ENCODE measurements around the gene CNOT11.
"Not testable (repeated sequence)": the region's sequence is repeated elsewhere in the genome, so short reads cannot be mapped to it uniquely, and the experiment has no call there.

The CNOT11 gene

DNA sequence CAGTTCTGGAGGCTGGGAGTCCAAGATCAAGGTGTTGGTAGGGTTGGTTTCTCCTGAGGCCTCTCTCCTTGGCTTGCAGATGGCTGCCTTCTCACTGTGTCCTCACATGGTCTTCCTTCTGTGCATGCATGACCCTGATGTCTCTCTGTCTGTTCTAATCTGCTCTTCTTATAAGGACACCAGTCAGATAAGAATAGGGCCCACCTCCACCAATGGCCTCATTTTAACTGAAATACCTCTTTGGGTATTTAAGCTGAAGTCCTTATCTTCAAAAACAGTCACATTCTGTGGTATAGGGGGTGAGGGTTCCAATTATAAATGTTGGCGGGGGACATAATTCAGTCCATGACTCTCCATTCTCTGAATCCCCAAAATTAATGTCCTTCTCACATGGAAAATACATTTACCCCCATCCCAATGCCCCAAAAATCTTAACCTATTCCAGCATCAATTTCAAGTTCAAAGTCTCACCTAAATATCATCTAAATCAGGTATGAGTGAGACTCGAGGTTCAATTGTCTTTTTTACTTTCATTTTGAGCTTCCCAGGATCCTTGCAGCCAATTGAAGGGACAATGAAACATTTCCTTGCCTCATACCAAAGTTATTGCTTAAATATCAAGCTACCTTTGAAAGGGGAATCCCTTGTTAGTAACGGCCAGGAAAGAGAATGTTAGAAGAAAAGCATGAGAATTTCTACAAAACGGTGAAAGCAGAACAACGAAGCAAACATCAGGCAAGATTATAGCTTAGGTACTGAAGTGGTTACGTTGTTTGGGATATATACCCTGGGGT, 20.6 kb upstream of the CNOT11 start:
- no peaks in the 10 kb centered on the region for H3K36me3 ChIP-seq (ENCODE audit: low read depth)
- H3K9me3 ChIP-seq (ENCODE audit: severe bottlenecking): no peaks in the 10 kb centered on the region
- ATAC-seq (ENCODE audit: low read depth): no peak; the same call in 2 of the 3 replicates
- TF ChIP-seq, protein P1, sequence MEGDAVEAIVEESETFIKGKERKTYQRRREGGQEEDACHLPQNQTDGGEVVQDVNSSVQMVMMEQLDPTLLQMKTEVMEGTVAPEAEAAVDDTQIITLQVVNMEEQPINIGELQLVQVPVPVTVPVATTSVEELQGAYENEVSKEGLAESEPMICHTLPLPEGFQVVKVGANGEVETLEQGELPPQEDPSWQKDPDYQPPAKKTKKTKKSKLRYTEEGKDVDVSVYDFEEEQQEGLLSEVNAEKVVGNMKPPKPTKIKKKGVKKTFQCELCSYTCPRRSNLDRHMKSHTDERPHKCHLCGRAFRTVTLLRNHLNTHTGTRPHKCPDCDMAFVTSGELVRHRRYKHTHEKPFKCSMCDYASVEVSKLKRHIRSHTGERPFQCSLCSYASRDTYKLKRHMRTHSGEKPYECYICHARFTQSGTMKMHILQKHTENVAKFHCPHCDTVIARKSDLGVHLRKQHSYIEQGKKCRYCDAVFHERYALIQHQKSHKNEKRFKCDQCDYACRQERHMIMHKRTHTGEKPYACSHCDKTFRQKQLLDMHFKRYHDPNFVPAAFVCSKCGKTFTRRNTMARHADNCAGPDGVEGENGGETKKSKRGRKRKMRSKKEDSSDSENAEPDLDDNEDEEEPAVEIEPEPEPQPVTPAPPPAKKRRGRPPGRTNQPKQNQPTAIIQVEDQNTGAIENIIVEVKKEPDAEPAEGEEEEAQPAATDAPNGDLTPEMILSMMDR (IDR thresholded peaks at IDR 0.05; ENCODE audit: poor library complexity, severe bottlenecking): no peak
- peak overlapping the region; percentile 9 for H3K4me3 ChIP-seq (ENCODE audit: severe bottlenecking)
- H3K4me1 ChIP-seq (ENCODE audit: insufficient read depth, poor library complexity, severe bottlenecking): no peaks in the 10 kb centered on the region
- H3K27ac ChIP-seq (ENCODE audit: poor library complexity, severe bottlenecking): no peak overlapping the region
- DNase-seq (ENCODE audit: low spot score): no peak
- no peaks in the 10 kb centered on the region for H3K27me3 ChIP-seq (ENCODE audit: insufficient read depth, poor library complexity, severe bottlenecking)

DNA sequence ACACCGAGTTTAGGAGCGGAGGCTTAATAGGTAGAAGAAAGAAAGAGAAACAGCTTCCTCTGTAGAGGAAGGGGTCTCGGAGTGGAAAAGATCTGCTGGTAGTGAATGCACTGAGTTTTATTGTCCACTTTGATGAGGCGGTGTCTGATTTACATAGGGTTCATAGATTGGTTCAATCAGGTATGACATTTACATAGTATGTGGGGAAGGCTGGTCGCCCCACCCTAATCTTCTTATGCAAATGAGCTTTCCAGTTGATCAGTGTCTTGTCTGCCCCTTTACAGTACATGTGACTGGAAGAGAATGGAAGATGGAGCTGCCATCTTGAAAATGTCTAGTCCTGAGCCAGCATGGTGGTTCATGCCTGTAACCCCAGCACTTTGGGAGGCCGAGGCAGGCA, 19.9 kb upstream of the CNOT11 start:
- ATAC-seq (ENCODE audit: low read depth): no peak; the same call in 2 of the 3 replicates
- no peak for DNase-seq (ENCODE audit: low spot score)
- Histone ChIP-seq H3K4me1 (ENCODE audit: insufficient read depth, poor library complexity, severe bottlenecking) (no peaks in the 10 kb centered on the region), H3K27me3 (ENCODE audit: insufficient read depth, poor library complexity, severe bottlenecking) (no peaks in the 10 kb centered on the region), H3K36me3 (ENCODE audit: low read depth) (no peaks in the 10 kb centered on the region), H3K4me3 (ENCODE audit: severe bottlenecking) (no peak overlapping the region), H3K27ac (ENCODE audit: poor library complexity, severe bottlenecking) (no peak overlapping the region), H3K9me3 (ENCODE audit: severe bottlenecking) (no peaks in the 10 kb centered on the region)
- TF ChIP-seq, protein P1 (IDR thresholded peaks at IDR 0.05; ENCODE audit: poor library complexity, severe bottlenecking): no peak

DNA sequence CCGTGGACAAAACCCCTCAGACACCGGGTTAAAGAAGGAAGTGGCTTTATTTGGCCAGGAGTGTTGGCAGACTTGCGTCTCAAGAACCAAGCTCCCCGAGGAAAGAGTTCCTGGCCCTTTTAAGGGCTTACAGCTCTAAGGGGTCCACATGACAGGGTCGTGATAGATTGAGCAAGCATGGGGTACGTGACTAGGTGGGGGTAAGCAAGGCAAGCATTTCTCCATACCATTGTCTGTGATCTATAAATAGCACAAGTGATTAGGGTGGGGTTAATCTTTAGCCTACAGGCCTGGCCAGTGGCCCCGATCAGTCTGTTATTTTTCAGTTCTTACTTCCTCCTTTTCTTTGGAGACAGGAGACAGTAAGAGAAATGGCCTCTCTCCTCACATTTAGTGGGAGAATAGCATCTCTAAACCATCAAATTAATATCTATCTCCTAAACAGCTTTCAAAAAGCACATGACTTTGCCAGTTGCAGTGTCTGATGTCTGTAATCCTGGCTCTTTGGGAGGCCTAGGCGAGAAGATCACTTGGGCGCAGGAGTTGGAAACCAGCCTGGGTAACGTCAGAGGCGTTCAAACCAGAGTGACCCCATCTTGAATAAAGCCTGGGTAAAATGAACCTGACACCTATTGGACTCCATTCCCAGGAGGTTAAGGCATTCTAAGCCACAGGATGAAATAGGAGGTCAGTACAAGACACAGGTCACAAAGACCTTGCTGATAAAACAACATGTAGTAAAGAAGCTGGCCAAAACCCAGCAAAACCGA, 18.3 kb upstream of the CNOT11 start:
- Histone ChIP-seq H3K9me3 (ENCODE audit: severe bottlenecking) (no peaks in the 10 kb centered on the region), H3K4me3 (ENCODE audit: severe bottlenecking) (no peak overlapping the region), H3K27me3 (ENCODE audit: insufficient read depth, poor library complexity, severe bottlenecking) (no peaks in the 10 kb centered on the region), H3K4me1 (ENCODE audit: insufficient read depth, poor library complexity, severe bottlenecking) (no peaks in the 10 kb centered on the region), H3K36me3 (ENCODE audit: low read depth) (no peaks in the 10 kb centered on the region), H3K27ac (ENCODE audit: poor library complexity, severe bottlenecking) (no peak overlapping the region)
- TF ChIP-seq, protein P1 (IDR thresholded peaks at IDR 0.05; ENCODE audit: poor library complexity, severe bottlenecking): no peak
- ATAC-seq (ENCODE audit: low read depth) (no peak), DNase-seq (ENCODE audit: low spot score) (no peak)

DNA sequence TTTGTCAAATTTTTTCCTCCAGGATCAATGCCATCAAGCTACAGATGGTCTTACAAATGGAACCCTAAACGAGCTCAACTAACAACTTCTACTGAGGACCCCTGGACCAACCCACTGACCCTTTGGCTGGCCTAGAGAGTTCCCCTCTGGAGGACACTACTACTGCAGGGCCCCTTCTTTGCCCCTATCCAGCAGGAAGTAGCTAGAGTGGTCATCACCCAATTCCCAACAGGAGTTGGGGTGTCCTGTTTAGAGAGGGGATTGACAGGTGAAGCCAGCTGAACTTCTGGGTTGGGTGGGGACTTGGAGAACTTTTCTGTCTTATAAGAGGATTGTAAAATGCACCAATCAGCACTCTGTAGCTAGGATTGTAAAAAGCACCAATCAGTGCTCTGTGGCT, 16.7 kb upstream of the CNOT11 start:
- H3K4me3 ChIP-seq (ENCODE audit: severe bottlenecking); H3K36me3 ChIP-seq (ENCODE audit: low read depth); H3K27ac ChIP-seq (ENCODE audit: poor library complexity, severe bottlenecking); DNase-seq (ENCODE audit: low spot score); H3K27me3 ChIP-seq (ENCODE audit: insufficient read depth, poor library complexity, severe bottlenecking); H3K4me1 ChIP-seq (ENCODE audit: insufficient read depth, poor library complexity, severe bottlenecking); H3K9me3 ChIP-seq (ENCODE audit: severe bottlenecking); ATAC-seq (ENCODE audit: low read depth): not testable (repeated sequence)

DNA sequence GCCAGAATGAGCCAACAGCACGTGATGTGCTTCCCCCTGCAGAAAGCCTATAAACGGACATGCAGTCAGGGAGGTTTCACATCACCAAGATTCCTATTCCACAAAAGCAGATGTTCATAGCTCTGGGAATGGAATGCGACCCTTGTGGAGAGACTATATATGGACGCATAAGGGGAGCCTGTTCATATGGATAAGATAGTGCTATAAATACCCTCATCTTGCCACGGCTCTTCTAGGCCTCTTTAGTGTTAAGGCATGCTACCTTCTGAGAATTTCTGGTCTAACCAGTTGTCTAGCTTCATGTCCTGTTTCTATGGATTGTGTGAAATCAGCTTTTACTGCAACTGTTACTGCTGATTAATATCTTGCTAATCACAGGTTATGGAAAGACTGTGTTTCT, 14.7 kb upstream of the CNOT11 start:
- H3K4me3 ChIP-seq (ENCODE audit: severe bottlenecking); H3K36me3 ChIP-seq (ENCODE audit: low read depth); H3K9me3 ChIP-seq (ENCODE audit: severe bottlenecking); H3K4me1 ChIP-seq (ENCODE audit: insufficient read depth, poor library complexity, severe bottlenecking); ATAC-seq (ENCODE audit: low read depth); H3K27ac ChIP-seq (ENCODE audit: poor library complexity, severe bottlenecking); DNase-seq (ENCODE audit: low spot score); H3K27me3 ChIP-seq (ENCODE audit: insufficient read depth, poor library complexity, severe bottlenecking): not testable (repeated sequence)

Measured in RWPE2 (cell line).